Measurements from ENCODE around the gene TRIM36.

DNA sequence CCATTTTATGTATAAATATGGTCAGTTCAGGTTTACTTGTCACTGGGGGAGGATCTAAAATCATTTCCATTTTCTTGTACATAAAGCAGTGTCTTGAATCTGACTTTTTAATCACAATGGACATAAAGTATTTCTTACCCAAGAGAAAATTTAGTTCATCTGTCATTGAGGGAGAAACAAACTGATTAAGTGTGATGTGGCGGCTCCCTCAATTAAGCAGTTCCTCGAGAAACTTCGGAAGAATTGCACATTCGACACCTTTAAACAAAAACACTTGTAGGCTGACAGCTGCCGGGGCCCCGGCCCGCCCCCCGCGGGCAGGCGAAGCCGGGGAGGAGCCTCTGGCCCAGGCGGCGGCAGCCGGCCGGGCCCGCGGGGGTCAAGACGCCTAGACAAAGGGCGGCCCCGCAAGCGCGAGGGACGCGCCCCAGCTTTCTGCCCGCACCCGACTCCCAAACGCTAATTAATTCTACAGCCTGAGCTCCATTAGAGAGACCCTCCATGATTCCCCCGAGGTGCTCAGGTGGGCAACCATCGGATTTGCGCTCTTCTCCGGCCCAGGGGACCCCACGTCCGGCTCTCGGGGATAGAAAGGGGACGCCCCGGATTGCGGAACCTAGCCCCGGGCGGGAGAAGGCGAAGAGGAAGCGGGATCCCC, 750 bp downstream of the TRIM36 start:
- TF ChIP-seq BRCA1 (IDR thresholded peaks at IDR 0.05; ENCODE audit: low read depth, low read length) (no peak), EP300 (IDR thresholded peaks at IDR 0.05; ENCODE audit: borderline replicate concordance in 1 of 2, low read depth in 2 of 2, low read length in 2 of 2) (no peak), POLR2AphosphoS5 (IDR thresholded peaks at IDR 0.05; ENCODE audit: low read depth, low read length) (0 out of 2 replicates have a peak, but pooled peaks have one; percentile 19), RAD21 (IDR thresholded peaks at IDR 0.05 in 1 of 2, conservative IDR thresholded peaks at IDR 0.05 in 1 of 2; ENCODE audit: low read depth in 2 of 2, low read length in 2 of 2) (no peak), POLR2A (IDR thresholded peaks at IDR 0.05; ENCODE audit: control extremely low read depth in 1 of 2, low read depth in 2 of 2, low read length in 2 of 2) (no peak; a peak in 1 of 3 replicates), CEBPB (IDR thresholded peaks at IDR 0.05; ENCODE audit: low read depth, low read length) (no peak), PHF8 (conservative IDR thresholded peaks at IDR 0.05; ENCODE audit: low read depth, low read length) (no peak), EZH2 (IDR thresholded peaks at IDR 0.05; ENCODE audit: low read depth, low read length, severe bottlenecking) (no peak), JUN (IDR thresholded peaks at IDR 0.05; ENCODE audit: low read depth, low read length) (no peak)
- TF ChIP-seq, protein P1, sequence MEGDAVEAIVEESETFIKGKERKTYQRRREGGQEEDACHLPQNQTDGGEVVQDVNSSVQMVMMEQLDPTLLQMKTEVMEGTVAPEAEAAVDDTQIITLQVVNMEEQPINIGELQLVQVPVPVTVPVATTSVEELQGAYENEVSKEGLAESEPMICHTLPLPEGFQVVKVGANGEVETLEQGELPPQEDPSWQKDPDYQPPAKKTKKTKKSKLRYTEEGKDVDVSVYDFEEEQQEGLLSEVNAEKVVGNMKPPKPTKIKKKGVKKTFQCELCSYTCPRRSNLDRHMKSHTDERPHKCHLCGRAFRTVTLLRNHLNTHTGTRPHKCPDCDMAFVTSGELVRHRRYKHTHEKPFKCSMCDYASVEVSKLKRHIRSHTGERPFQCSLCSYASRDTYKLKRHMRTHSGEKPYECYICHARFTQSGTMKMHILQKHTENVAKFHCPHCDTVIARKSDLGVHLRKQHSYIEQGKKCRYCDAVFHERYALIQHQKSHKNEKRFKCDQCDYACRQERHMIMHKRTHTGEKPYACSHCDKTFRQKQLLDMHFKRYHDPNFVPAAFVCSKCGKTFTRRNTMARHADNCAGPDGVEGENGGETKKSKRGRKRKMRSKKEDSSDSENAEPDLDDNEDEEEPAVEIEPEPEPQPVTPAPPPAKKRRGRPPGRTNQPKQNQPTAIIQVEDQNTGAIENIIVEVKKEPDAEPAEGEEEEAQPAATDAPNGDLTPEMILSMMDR (IDR thresholded peaks at IDR 0.05; ENCODE audit: control extremely low read depth in 1 of 3, insufficient read depth in 1 of 3, low read depth in 1 of 3, low read length in 3 of 3) = no peak
- TF ChIP-seq, protein P2, sequence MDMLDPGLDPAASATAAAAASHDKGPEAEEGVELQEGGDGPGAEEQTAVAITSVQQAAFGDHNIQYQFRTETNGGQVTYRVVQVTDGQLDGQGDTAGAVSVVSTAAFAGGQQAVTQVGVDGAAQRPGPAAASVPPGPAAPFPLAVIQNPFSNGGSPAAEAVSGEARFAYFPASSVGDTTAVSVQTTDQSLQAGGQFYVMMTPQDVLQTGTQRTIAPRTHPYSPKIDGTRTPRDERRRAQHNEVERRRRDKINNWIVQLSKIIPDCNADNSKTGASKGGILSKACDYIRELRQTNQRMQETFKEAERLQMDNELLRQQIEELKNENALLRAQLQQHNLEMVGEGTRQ (IDR thresholded peaks at IDR 0.05; ENCODE audit: low read length) = no peak
